PC-9 (cell line): ENCODE data around the gene PCSK1N.

Experiments used
- EZH2 ChIP-seq: fragments of 200-600 bp; sonication (generic); IDR thresholded peaks from 2 replicates; pipeline ENCODE4 v1.8.0; 2017; ENCODE audit warnings: antibody characterized with exemption, low read depth
- TF ChIP-seq, protein P1 (sequence below): fragments of 200-600 bp; sonication (generic); conservative IDR thresholded peaks from 2 replicates; pipeline ENCODE4 v1.6.1; 2017; ENCODE audit warnings: mixed run types, antibody characterized with exemption, mild to moderate bottlenecking, moderate library complexity

DNA sequence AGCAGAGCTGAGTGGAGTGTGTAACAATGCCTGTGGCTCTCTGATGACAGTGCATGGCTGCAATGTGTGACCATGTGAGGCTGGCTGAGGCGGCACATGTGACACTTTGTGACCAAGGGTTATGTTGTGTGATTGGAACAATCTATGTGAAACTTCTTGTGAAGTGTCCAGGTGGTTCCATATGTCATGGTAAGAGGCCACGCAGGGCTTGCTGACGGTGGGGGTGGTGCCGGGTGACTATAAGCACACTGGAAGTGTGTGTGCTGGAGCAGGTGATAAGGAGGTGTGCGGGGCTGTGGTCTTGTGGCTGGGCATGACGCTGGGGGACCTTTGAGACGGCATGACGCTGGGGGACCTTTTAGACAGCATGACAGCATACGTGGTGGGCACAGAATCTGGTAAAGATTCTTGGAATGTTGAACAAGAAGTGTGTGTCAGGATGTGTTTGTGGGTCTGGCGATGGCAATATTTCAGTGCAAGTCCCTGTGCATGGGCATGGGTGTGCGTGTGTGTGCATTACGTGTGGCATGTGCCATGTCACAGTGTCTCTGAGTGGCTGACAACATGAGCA lies 41.0 kb downstream of the PCSK1N start:
- TF ChIP-seq, protein P1, sequence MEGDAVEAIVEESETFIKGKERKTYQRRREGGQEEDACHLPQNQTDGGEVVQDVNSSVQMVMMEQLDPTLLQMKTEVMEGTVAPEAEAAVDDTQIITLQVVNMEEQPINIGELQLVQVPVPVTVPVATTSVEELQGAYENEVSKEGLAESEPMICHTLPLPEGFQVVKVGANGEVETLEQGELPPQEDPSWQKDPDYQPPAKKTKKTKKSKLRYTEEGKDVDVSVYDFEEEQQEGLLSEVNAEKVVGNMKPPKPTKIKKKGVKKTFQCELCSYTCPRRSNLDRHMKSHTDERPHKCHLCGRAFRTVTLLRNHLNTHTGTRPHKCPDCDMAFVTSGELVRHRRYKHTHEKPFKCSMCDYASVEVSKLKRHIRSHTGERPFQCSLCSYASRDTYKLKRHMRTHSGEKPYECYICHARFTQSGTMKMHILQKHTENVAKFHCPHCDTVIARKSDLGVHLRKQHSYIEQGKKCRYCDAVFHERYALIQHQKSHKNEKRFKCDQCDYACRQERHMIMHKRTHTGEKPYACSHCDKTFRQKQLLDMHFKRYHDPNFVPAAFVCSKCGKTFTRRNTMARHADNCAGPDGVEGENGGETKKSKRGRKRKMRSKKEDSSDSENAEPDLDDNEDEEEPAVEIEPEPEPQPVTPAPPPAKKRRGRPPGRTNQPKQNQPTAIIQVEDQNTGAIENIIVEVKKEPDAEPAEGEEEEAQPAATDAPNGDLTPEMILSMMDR = no peak
- no peak for TF ChIP-seq EZH2
